ENCODE results near the gene ACSL3. TPM values are rescaled to one million over a fixed set of nuclear protein-coding genes. Genes with fewer than 3 reads are reported as not detected.
"Not testable (repeated sequence)": the region's sequence is repeated elsewhere in the genome, so short reads cannot be mapped to it uniquely, and the experiment has no call there.

The ACSL3 gene
- total RNA-seq, 1 donor from 2014 or later = 48.9 TPM

- no peak for DNase-seq (ENCODE audit: low spot score in 2 of 2)
- no peak overlapping the region for H3K27ac ChIP-seq
- intact Hi-C loops (cut with DNase I) = loop anchor here (10.0 kb wide), 1 partner anchor 635 kb away; no protein-coding TSS in a partner anchor
- no peak for TF ChIP-seq CTCF (IDR thresholded peaks at IDR 0.05)
- no peaks in the 10 kb centered on the region for H3K36me3 ChIP-seq
- no peaks in the 10 kb centered on the region for H3K27me3 ChIP-seq
- no peak overlapping the region for H3K4me3 ChIP-seq
- H3K4me1 ChIP-seq = no peaks in the 10 kb centered on the region
- no peaks in the 10 kb centered on the region for H3K9me3 ChIP-seq
Measured at GRCh38 chr2:222979484-222979883, 118.6 kb downstream of the ACSL3 start.

GRCh38 chr2:222982010-222982908 is 121.4 kb downstream of the ACSL3 start:
- Histone ChIP-seq H3K4me1 (no peaks in the 10 kb centered on the region), H3K36me3 (no peaks in the 10 kb centered on the region), H3K4me3 (no peak overlapping the region), H3K9me3 (no peaks in the 10 kb centered on the region), H3K27me3 (no peaks in the 10 kb centered on the region), H3K27ac (no peak overlapping the region)
- peak; percentile 34 to 70 (median 48) for TF ChIP-seq CTCF (IDR thresholded peaks at IDR 0.05)
- intact Hi-C loops (cut with DNase I) = loop anchor here (5.0 kb wide), 1 partner anchor 120 kb away; no protein-coding TSS in a partner anchor
- peak in 1 of 2 donors; percentile 76 for DNase-seq (ENCODE audit: low spot score in 2 of 2)

DNA sequence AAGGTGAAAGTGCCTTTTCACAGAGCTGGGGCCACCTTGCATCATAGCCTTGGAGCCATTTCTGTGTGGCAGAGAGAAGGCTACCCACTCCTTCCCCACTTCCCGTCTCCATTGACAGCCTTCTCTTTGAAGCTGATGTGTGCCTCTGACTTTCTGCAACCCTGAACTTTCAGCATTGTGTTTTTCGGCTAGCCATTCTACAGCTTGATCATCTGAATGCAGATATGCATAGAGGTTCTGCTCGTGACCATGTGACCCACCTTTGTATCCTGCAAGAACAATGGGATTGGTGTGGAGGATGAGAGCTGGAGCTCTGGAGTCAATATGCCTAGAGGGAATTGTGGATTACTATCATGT is 122.1 kb downstream of the ACSL3 start:
- Histone ChIP-seq H3K4me1 (no peaks in the 10 kb centered on the region), H3K9me3 (no peaks in the 10 kb centered on the region), H3K36me3 (no peaks in the 10 kb centered on the region), H3K4me3 (no peak overlapping the region), H3K27me3 (no peaks in the 10 kb centered on the region), H3K27ac (no peak overlapping the region)
- TF ChIP-seq CTCF (IDR thresholded peaks at IDR 0.05) = no peak
- intact Hi-C loops (cut with DNase I) = loop anchor here (5.0 kb wide), 1 partner anchor 119 kb away; no protein-coding TSS in a partner anchor
- no peak for DNase-seq (ENCODE audit: low spot score in 2 of 2)

DNA sequence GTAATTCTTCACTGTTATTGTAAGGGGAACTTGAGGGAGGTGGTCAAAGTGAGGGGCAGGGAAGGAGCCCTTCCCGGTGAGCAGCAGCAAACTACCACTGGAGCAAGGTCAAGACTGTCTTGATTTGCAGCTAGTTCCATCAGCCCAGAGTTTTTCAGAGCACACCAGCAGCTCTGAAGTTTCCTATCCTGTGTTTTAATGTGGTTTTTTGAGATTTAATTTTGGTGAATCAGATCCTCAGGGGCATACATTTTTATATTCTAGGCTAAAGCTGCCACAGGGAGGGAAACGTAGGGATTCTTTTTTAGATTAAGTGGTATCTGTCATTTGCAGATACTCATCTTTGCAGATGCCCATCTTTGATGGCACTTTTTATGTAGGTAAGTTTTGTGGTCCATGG is 124.1 kb downstream of the ACSL3 start:
- Histone ChIP-seq H3K4me3 (no peak overlapping the region), H3K9me3 (no peaks in the 10 kb centered on the region), H3K27ac (no peak overlapping the region), H3K4me1 (no peaks in the 10 kb centered on the region), H3K36me3 (no peaks in the 10 kb centered on the region), H3K27me3 (no peaks in the 10 kb centered on the region)
- DNase-seq (ENCODE audit: low spot score in 2 of 2) = no peak
- no peak for TF ChIP-seq CTCF (IDR thresholded peaks at IDR 0.05)
- intact Hi-C loops (cut with DNase I) = loop anchor here (5.0 kb wide), 1 partner anchor 117 kb away; no protein-coding TSS in a partner anchor

GRCh38 chr2:222989431-222989830 is 128.6 kb downstream of the ACSL3 start:
- Histone ChIP-seq H3K9me3 (no peaks in the 10 kb centered on the region), H3K27me3 (no peaks in the 10 kb centered on the region), H3K36me3 (no peaks in the 10 kb centered on the region), H3K27ac (no peak overlapping the region), H3K4me1 (peaks cover 7 to 9% of the 10 kb centered on the region in 2 donors), H3K4me3 (no peak overlapping the region)
- no peak for DNase-seq (ENCODE audit: low spot score in 2 of 2)
- intact Hi-C loops (cut with DNase I) = no loop called here
- TF ChIP-seq CTCF (IDR thresholded peaks at IDR 0.05) = no peak

DNA sequence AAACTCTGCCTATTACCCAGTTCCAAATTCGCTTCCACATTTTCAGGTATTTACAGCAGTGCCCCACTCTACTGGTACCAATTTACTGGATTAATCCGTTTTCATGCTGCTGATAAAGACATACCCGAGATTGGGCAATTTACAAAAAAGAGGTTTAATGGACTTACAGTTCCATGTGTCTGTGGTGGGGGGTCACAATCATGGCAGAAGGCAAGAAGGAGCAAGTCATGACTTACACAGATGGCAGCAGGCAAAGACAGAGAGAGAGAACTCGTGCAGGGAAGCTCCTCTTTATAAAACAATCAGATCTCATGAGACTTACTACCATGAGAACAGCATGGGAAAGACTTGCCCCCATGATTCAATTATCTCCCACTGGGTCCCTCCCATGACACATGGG is 129.4 kb downstream of the ACSL3 start:
- H3K4me1 ChIP-seq = peaks cover 9 to 14% of the 10 kb centered on the region in 2 donors
- H3K36me3 ChIP-seq; H3K27me3 ChIP-seq; H3K4me3 ChIP-seq; H3K27ac ChIP-seq; DNase-seq (ENCODE audit: low spot score in 2 of 2); H3K9me3 ChIP-seq: not testable (repeated sequence)
- intact Hi-C loops (cut with DNase I) = loop anchor here (5.0 to 10.0 kb wide), 3 partner anchors 477 to 827 kb away; no protein-coding TSS in a partner anchor

Data from ascending aorta (tissue), 2 donors.